SH-SY5Y (cell line): ENCODE results near the gene MCM7.

Source experiments
- GATA2 ChIP-seq: IDR thresholded peaks from 2 replicates; pipeline ENCODE4 v1.6.1; 2011; ENCODE audit warnings: mild to moderate bottlenecking, low read depth, low read length
- GATA3 ChIP-seq: IDR thresholded peaks from 2 replicates; pipeline ENCODE4 v1.6.1; 2011; ENCODE audit warnings: low read depth, mild to moderate bottlenecking, low read length, moderate library complexity

DNA sequence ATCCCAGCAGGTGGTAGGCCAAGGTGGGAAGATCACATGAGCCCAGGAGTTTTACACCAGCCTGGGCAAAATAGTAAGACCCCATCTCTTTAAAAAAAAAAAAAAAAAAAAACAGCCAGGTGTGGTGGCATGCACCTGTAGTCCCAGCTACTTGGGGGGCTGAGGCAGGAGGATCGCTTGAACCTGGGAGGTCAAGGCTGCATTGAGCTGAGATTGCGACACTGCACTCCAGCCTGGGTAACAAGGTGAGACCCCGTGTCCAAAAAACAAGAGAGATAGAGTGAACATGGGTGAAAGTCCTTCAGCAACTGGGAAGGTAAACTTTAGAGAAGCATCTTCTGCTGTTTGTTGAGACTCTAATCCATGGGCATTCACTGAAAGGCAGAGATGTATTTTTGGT, 41.3 kb upstream of the MCM7 start:
- no peak for TF ChIP-seq GATA2
- no peak for TF ChIP-seq GATA3
